Nucleus accumbens (tissue), 56 donors: ENCODE data around the gene GLB1L3.
"Not testable (repeated sequence)": the region's sequence is repeated elsewhere in the genome, so short reads cannot be mapped to it uniquely, and the experiment has no call there.

ENCODE experiments used
- DNase-seq, 56 donors: peaks; one replicate each; lab custom pipeline; 2025; lab: John Stamatoyannopoulos, UW

Gene GLB1L3

GRCh38 chr11:134272381-134273316, 3.5 kb upstream of the GLB1L3 start:
- no peak for DNase-seq

DNA sequence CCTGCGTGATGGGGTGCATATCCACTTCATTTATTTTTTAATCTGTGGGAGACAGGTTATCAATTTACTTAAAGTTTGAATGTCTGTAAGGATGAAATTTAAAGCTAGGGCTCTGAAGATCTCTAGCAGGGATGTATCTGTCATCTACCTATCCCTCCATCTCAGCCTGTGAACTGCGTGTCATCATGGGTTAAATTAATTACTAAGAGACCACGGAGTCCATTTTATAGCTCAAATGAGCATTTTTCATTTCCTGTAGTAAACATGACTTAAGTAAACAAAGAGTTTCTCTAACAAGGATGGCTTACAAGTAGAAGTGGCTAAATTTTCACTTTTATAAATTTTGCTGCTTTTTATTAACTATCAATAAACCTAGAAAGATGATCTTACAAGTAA, 2.9 kb upstream of the GLB1L3 start:
- no peak for DNase-seq

DNA sequence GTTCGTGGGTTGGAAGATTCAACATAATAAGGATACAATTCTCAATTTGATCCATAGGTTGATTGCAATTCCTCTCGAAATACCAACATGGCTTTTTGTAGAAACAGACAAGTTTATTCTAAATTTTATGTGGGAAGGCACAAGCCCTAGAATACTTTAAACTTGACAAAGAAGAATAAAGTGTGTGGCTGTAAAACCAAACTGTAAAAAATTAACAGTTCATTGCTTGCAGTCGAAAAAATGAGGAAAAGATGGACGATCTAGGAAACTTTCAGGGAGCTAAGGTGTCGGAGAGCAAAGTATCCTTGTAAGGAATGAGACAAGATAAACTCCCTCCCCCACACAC, 1.0 kb upstream of the GLB1L3 start:
- no peak for DNase-seq

GRCh38 chr11:134276396-134277182, 410 bp downstream of the GLB1L3 start:
- peak in 2 of 56 donors; percentile 15 to 26 for DNase-seq

DNA sequence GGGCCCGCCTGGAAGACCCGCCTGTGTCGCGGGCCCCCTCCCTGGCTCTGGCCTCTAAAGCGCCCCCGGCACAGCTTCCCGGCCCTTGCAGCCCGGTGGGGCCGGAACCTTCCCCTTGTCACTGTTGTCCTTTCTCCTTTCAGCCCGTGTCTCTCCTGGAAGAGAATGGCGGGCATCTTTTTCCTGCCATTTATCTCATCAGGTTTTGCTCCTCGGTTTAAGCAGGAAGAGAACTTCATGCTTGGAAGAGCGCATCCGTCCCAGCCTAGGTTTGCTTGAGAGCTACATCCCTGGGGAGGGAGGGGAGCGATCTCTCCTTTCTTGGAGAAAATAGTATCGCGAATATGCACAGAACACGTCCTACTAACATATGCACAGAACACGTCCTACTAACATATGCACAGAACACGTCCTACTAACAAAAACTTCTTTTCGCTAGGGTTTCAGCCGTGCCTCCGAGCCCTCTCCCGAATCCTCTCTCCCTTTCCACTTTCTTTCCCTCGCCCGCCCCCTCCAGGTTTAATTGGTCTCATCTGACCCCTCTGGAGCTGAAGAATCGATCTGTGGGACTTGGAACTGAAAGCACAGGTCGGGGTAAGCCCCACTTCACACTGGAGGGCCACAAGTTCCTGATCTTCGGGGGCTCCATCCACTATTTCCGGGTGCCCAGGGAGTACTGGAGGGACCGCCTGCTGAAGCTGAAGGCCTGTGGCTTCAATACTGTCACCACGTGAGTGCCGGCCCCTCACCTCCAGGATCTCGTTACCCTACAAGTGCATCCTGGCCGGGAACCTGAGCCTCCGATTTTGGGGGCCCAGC, 1.2 kb downstream of the GLB1L3 start:
- DNase-seq: no peak

GRCh38 chr11:134278356-134278755, 2.2 kb downstream of the GLB1L3 start:
- DNase-seq: no peak

GRCh38 chr11:134281635-134282034, 5.5 kb downstream of the GLB1L3 start:
- not testable (repeated sequence) for DNase-seq

GRCh38 chr11:134282121-134283045, 6.2 kb downstream of the GLB1L3 start:
- DNase-seq: no peak

- no peak for DNase-seq
These were observed 7.5 kb downstream of the GLB1L3 start for GRCh38 chr11:134283461-134284230.

GRCh38 chr11:134284349-134284748, 8.2 kb downstream of the GLB1L3 start:
- not testable (repeated sequence) for DNase-seq

- DNase-seq: no peak
These were observed 11.4 kb downstream of the GLB1L3 start for GRCh38 chr11:134287561-134287960.

DNA sequence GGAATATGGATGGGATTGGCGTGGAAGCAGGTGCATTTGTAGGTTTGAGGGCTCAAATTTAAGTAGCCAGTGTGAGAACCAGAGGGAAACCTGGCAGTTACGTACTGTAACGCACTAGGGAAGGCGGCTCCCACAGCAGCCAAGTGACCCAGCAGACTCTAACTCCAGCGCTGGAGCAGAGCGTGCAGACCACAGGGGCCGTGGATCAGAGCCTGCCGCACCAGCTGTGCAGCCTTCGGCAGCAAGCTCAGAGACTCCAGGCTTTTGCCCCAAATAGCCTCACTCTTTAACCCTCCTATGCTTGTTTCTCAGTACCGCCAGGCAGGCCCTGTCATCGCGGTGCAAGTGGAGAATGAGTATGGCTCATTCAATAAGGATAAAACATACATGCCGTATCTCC, 12.3 kb downstream of the GLB1L3 start:
- no peak for DNase-seq

DNA sequence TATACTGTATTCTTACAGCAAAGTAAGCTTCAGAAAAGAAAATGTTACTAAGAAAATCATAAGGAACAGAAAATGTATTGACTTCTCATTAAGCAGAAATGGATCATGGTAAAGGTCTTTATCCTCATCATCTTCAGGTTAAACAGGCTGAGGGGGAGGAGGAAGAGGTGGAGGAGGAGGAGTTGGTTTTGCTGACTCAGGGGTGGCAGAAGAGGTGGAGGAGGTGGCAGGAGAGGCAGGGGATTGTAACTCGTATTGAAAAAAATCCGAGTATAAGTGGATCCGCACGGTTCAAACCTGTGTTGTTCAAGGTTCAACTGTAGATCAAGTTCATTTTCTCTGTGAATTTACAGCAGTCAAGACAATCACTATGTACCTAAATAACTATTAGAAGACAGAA, 13.0 kb downstream of the GLB1L3 start:
- DNase-seq: no peak

DNA sequence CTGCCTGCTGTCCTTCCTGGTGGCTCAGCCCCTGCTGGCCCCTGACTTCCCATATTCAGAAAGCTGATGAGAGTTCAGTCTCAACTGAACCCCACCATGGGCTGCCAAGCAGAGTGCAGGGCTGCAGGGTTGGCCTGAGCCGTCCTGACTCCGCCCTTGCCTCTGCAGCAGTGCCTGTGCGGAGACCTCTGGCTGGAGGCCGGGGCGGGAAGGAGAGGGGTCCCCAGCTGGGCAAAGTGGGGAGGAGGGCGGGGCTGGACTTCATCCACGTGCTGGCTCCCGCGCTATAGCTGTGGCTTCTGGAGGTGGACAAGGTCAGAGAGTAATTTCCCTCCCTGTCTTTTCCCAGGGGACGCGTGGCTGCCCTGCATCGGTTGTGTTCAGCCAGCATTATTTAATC, 13.6 kb downstream of the GLB1L3 start:
- no peak for DNase-seq

- no peak for DNase-seq
These were observed 14.5 kb downstream of the GLB1L3 start for GRCh38 chr11:134290646-134291045.

DNA sequence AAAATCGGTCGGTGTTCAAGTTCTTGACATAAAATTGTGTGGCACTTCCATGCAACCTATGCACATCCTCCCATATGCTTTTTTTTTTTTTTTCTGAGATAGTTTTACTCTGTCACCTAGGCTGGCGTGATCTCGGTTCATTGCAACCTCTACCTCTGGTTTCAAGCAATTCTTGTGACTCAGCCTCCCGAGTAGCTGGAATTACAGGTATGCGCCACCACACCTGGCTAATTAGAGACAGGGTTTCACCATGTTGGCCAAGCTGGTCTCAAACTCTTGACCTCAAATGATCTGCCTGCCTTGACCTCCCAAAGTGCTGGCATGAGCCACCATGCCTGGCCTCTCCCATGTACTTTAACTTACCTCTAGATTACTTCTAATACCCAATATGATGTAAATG, 15.0 kb downstream of the GLB1L3 start:
- no peak for DNase-seq

DNA sequence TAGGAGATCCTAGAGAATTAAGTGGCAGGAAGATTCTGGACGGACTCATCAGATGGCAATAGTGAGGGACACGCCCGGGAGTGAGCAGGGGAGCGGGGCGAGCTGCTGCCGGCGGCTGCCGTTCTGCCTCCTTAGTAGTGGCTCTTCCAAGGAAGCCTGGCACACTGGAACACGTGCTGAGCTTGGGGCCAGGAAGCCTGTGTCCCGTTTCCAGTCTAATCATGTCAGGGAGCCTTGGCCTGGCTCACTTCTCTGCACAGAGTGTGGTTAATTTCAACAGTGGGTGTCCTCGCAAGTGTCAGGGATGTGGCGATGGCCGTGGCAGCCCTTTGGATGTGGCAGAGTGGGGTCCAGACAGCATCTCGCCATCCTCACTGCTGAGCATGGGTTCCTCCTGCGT, 16.5 kb downstream of the GLB1L3 start:
- no peak for DNase-seq

GRCh38 chr11:134293119-134294113, 17.2 kb downstream of the GLB1L3 start:
- DNase-seq: no peak
